KG1 (cell line): ENCODE results near the gene ARHGAP40.

Source experiments
- DNase-seq: peaks from one replicate; lab custom pipeline; 2025; lab: John Stamatoyannopoulos, UW

ARHGAP40 gene

GRCh38 chr20:38617830-38618196, 16.2 kb downstream of the ARHGAP40 start:
- DNase-seq = no peak

GRCh38 chr20:38620441-38620840, 18.8 kb downstream of the ARHGAP40 start:
- DNase-seq = no peak

- no peak for DNase-seq
These were observed 21.5 kb downstream of the ARHGAP40 start for GRCh38 chr20:38623061-38623460.

- no peak for DNase-seq
These were observed 22.5 kb downstream of the ARHGAP40 start for GRCh38 chr20:38624084-38624483.

- DNase-seq = no peak
These were observed 24.3 kb downstream of the ARHGAP40 start for GRCh38 chr20:38625896-38626295.

- DNase-seq = no peak
These were observed 25.5 kb downstream of the ARHGAP40 start for GRCh38 chr20:38626921-38627659.

GRCh38 chr20:38628580-38629470, 27.2 kb downstream of the ARHGAP40 start:
- no peak for DNase-seq

- no peak for DNase-seq
These were observed 28.4 kb downstream of the ARHGAP40 start for GRCh38 chr20:38629979-38630378.

GRCh38 chr20:38630727-38631126, 29.1 kb downstream of the ARHGAP40 start:
- DNase-seq = no peak

- DNase-seq = no peak
These were observed 29.8 kb downstream of the ARHGAP40 start for GRCh38 chr20:38631155-38632022.

GRCh38 chr20:38633577-38634093, 32.0 kb downstream of the ARHGAP40 start:
- peak; percentile 18 for DNase-seq

GRCh38 chr20:38635721-38636288, 34.2 kb downstream of the ARHGAP40 start:
- DNase-seq = no peak

- no peak for DNase-seq
These were observed 38.9 kb downstream of the ARHGAP40 start for GRCh38 chr20:38640521-38640920.

- DNase-seq = no peak
These were observed 40.9 kb downstream of the ARHGAP40 start for GRCh38 chr20:38642498-38642897.

- DNase-seq = no peak
These were observed 43.1 kb downstream of the ARHGAP40 start for GRCh38 chr20:38644588-38645260.

GRCh38 chr20:38645351-38645750, 43.7 kb downstream of the ARHGAP40 start:
- DNase-seq = no peak

- peak; percentile 61 for DNase-seq
These were observed 44.6 kb downstream of the ARHGAP40 start for GRCh38 chr20:38645980-38646858.

- no peak for DNase-seq
These were observed 47.8 kb downstream of the ARHGAP40 start for GRCh38 chr20:38649275-38649891.

GRCh38 chr20:38650010-38650409, 48.4 kb downstream of the ARHGAP40 start:
- no peak for DNase-seq

- DNase-seq = no peak
These were observed 49.5 kb downstream of the ARHGAP40 start for GRCh38 chr20:38651154-38651553.
